ENCODE data around the gene AMDHD2. TPM values are rescaled to one million over a fixed set of nuclear protein-coding genes. Genes with fewer than 3 reads are reported as not detected.
A peak's percentile ranks its signal among the peaks of the same experiment; 100 is the strongest.

The AMDHD2 gene
- total and polyA plus RNA-seq, 4 donors = 7.5 to 25.3 (median 15.7) TPM

DNA sequence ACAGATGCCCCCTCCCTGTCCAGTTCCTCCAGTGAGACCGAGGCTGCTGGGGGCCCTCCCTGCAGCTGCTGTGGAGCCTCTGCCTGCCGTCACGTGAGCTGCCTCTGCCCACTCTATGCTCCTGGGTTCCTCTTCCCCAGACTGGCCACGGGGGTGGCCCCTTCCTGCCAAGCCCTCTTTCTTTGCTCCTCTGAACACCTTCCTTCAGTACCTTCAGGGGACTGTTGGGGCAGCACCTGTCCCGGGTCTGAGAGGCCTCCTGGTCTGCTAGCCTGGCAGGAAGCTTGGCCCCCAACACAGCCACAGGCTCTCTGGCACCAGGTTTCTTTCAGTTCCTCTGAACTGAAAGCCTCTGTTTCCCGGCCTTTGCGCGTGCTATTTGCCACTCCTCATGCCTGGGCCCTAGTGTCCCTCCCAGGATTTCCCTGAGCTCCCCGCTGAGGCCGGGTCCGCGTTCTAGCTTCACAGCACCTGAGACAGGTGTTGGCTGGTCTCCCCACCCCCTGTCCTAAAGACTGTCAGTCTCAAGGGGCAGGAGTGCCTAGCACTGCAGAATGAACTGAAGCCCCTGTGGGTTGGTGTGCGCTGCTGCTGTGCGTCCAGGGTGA lies 13.0 kb upstream of the AMDHD2 start:
- Histone ChIP-seq H3K9me3 (ENCODE audit: control insufficient read depth in 4 of 4, low read length in 3 of 4) (no peaks in the 10 kb centered on the region), H3K4me1 (ENCODE audit: control insufficient read depth in 4 of 4, insufficient read depth in 4 of 4, low read length in 3 of 4) (peaks cover 0 to 13% (median 7%) of the 10 kb centered on the region in 4 donors), H3K4me3 (ENCODE audit: low read depth in 1 of 3, low read length in 3 of 3) (no peak overlapping the region), H3K27me3 (ENCODE audit: control insufficient read depth in 4 of 4, insufficient read depth in 4 of 4, low read length in 3 of 4) (no peaks in the 10 kb centered on the region), H3K27ac (ENCODE audit: low read depth in 1 of 2, low read length in 2 of 2) (peak overlapping the region; percentile 41 to 74), H3K9ac (ENCODE audit: low read depth in 1 of 2, low read length in 2 of 2) (no peak overlapping the region), H3K36me3 (ENCODE audit: control insufficient read depth in 4 of 4, insufficient read depth in 3 of 4, low read depth in 1 of 4, low read length in 3 of 4) (no peaks in the 10 kb centered on the region)
- WGBS = 78% methylated on average over 14 of the region's 14 CpGs
- TF ChIP-seq EGR1 (IDR thresholded peaks at IDR 0.05; ENCODE audit: low read depth in 2 of 2) (no peak), GABPA (IDR thresholded peaks at IDR 0.05 in 1 of 2, conservative IDR thresholded peaks at IDR 0.05 in 1 of 2) (no peak), HNF4G (IDR thresholded peaks at IDR 0.05) (no peak), YY1 (IDR thresholded peaks at IDR 0.05) (no peak), RAD21 (IDR thresholded peaks at IDR 0.05) (no peak), SP1 (IDR thresholded peaks at IDR 0.05) (no peak), FOXA1 (IDR thresholded peaks at IDR 0.05) (no peak), TAF1 (conservative IDR thresholded peaks at IDR 0.05) (no peak), FOXA2 (IDR thresholded peaks at IDR 0.05) (no peak), RXRA (IDR thresholded peaks at IDR 0.05) (no peak), NR2F2 (IDR thresholded peaks at IDR 0.05) (no peak)
- TF ChIP-seq, protein P1, sequence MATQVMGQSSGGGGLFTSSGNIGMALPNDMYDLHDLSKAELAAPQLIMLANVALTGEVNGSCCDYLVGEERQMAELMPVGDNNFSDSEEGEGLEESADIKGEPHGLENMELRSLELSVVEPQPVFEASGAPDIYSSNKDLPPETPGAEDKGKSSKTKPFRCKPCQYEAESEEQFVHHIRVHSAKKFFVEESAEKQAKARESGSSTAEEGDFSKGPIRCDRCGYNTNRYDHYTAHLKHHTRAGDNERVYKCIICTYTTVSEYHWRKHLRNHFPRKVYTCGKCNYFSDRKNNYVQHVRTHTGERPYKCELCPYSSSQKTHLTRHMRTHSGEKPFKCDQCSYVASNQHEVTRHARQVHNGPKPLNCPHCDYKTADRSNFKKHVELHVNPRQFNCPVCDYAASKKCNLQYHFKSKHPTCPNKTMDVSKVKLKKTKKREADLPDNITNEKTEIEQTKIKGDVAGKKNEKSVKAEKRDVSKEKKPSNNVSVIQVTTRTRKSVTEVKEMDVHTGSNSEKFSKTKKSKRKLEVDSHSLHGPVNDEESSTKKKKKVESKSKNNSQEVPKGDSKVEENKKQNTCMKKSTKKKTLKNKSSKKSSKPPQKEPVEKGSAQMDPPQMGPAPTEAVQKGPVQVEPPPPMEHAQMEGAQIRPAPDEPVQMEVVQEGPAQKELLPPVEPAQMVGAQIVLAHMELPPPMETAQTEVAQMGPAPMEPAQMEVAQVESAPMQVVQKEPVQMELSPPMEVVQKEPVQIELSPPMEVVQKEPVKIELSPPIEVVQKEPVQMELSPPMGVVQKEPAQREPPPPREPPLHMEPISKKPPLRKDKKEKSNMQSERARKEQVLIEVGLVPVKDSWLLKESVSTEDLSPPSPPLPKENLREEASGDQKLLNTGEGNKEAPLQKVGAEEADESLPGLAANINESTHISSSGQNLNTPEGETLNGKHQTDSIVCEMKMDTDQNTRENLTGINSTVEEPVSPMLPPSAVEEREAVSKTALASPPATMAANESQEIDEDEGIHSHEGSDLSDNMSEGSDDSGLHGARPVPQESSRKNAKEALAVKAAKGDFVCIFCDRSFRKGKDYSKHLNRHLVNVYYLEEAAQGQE (IDR thresholded peaks at IDR 0.05) = no peak
- TF ChIP-seq, protein P2, sequence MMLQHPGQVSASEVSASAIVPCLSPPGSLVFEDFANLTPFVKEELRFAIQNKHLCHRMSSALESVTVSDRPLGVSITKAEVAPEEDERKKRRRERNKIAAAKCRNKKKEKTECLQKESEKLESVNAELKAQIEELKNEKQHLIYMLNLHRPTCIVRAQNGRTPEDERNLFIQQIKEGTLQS (IDR thresholded peaks at IDR 0.05) = no peak
- TF ChIP-seq, protein P3, sequence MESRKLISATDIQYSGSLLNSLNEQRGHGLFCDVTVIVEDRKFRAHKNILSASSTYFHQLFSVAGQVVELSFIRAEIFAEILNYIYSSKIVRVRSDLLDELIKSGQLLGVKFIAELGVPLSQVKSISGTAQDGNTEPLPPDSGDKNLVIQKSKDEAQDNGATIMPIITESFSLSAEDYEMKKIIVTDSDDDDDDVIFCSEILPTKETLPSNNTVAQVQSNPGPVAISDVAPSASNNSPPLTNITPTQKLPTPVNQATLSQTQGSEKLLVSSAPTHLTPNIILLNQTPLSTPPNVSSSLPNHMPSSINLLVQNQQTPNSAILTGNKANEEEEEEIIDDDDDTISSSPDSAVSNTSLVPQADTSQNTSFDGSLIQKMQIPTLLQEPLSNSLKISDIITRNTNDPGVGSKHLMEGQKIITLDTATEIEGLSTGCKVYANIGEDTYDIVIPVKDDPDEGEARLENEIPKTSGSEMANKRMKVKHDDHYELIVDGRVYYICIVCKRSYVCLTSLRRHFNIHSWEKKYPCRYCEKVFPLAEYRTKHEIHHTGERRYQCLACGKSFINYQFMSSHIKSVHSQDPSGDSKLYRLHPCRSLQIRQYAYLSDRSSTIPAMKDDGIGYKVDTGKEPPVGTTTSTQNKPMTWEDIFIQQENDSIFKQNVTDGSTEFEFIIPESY (IDR thresholded peaks at IDR 0.05) = no peak
- TF ChIP-seq, protein P4, sequence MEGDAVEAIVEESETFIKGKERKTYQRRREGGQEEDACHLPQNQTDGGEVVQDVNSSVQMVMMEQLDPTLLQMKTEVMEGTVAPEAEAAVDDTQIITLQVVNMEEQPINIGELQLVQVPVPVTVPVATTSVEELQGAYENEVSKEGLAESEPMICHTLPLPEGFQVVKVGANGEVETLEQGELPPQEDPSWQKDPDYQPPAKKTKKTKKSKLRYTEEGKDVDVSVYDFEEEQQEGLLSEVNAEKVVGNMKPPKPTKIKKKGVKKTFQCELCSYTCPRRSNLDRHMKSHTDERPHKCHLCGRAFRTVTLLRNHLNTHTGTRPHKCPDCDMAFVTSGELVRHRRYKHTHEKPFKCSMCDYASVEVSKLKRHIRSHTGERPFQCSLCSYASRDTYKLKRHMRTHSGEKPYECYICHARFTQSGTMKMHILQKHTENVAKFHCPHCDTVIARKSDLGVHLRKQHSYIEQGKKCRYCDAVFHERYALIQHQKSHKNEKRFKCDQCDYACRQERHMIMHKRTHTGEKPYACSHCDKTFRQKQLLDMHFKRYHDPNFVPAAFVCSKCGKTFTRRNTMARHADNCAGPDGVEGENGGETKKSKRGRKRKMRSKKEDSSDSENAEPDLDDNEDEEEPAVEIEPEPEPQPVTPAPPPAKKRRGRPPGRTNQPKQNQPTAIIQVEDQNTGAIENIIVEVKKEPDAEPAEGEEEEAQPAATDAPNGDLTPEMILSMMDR (IDR thresholded peaks at IDR 0.05; ENCODE audit: low read depth, low read length, missing input control) = no peak
- TF ChIP-seq, protein P5, sequence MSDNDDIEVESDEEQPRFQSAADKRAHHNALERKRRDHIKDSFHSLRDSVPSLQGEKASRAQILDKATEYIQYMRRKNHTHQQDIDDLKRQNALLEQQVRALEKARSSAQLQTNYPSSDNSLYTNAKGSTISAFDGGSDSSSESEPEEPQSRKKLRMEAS (IDR thresholded peaks at IDR 0.05) = no peak
- no peak for DNase-seq (ENCODE audit: low spot score)

Measured in liver (tissue), 9 donors.